AG04449 (cell line): ENCODE results near the gene METTL15.

Experiments used
- CTCF ChIA-PET: fragments of 350-600 bp; formaldehyde crosslinking; extraction: SDS; loops from one replicate; lab custom pipeline; 2021; ENCODE audit warnings: antibody characterized with exemption; lab: Yijun Ruan, JAX
- POLR2A ChIA-PET: fragments of 400-600, 350-600 bp; formaldehyde crosslinking; extraction: SDS; loops from one replicate; lab custom pipeline; 2020; ENCODE audit warnings: antibody characterized with exemption, inconsistent platforms; lab: Yijun Ruan, JAX
- DNase-seq: peaks from one replicate; pipeline ENCODE4 v3.0.0-alpha.2; 2010; ENCODE audit warnings: low read depth, low spot score
- H3K4me3 ChIP-seq: 2 replicates; pipeline ENCODE4 v1.5.1; 2011; ENCODE audit warnings: low read depth, mild to moderate bottlenecking, control low read depth, low read length
- CTCF ChIP-seq: IDR thresholded peaks from one replicate; pipeline ENCODE4 v1.5.1; 2011; ENCODE audit warnings: mild to moderate bottlenecking, moderate library complexity, low read length, control low read depth, inconsistent platforms; ENCODE audit not compliant: insufficient read depth; ENCODE audit errors: missing control alignments

METTL15 gene

GRCh38 chr11:28110108-28110820 is 2.1 kb downstream of the METTL15 start:
- no peak for TF ChIP-seq CTCF
- peak overlapping the region; percentile 71 for H3K4me3 ChIP-seq
- POLR2A ChIA-PET, result no interaction called here
- CTCF ChIA-PET, result interaction anchor here (0.9 to 1.5 kb wide), 4 partner anchors 9 to 419 kb away, joined by 3 to 5 read pairs (median 4); no protein-coding TSS in a partner anchor
- DNase-seq, result peak; percentile 21

- peak overlapping the region; percentile 71 for H3K4me3 ChIP-seq
- DNase-seq, result no peak
- ChIA-PET POLR2A (no interaction called here), CTCF (interaction anchor here (0.6 to 1.5 kb wide), 3 partner anchors 8 to 409 kb away, joined by 3 to 5 read pairs (median 3); no protein-coding TSS in a partner anchor)
- TF ChIP-seq CTCF, result no peak
Measured at GRCh38 chr11:28110821-28111200, 2.6 kb downstream of the METTL15 start.

GRCh38 chr11:28114116-28114515 is 5.9 kb downstream of the METTL15 start:
- ChIA-PET CTCF (interaction anchor here (1.5 to 1.6 kb wide), 2 partner anchors 397 to 416 kb away, joined by 4 read pairs; no protein-coding TSS in a partner anchor), POLR2A (interaction anchor here (0.6 kb wide), 1 partner anchor 227 kb away, joined by 3 read pairs; no protein-coding TSS in a partner anchor)
- no peak for TF ChIP-seq CTCF
- no peak overlapping the region for H3K4me3 ChIP-seq
- no peak for DNase-seq

GRCh38 chr11:28114731-28115130 is 6.5 kb downstream of the METTL15 start:
- ChIA-PET CTCF (interaction anchor here (1.5 to 1.6 kb wide), 2 partner anchors 398 to 415 kb away, joined by 4 read pairs; no protein-coding TSS in a partner anchor), POLR2A (no interaction called here)
- H3K4me3 ChIP-seq, result no peak overlapping the region
- no peak for DNase-seq
- no peak for TF ChIP-seq CTCF

- no peak overlapping the region for H3K4me3 ChIP-seq
- ChIA-PET POLR2A (no interaction called here), CTCF (interaction anchor here (0.8 kb wide), 1 partner anchor 411 kb away, joined by 3 read pairs; no protein-coding TSS in a partner anchor)
- no peak for DNase-seq
- TF ChIP-seq CTCF, result no peak
Measured at GRCh38 chr11:28117712-28118111, 9.5 kb downstream of the METTL15 start.

- ChIA-PET POLR2A (no interaction called here), CTCF (interaction anchor here (1.0 kb wide), 1 partner anchor 53 kb away, joined by 3 read pairs; no protein-coding TSS in a partner anchor)
- TF ChIP-seq CTCF, result no peak
- DNase-seq, result no peak
- H3K4me3 ChIP-seq, result no peak overlapping the region
Measured at GRCh38 chr11:28123151-28123581, 15.0 kb downstream of the METTL15 start.
